Measurements from ENCODE around the gene PTEN. TPM values are rescaled to one million over a fixed set of nuclear protein-coding genes. Genes with fewer than 3 reads are reported as not detected.
A peak's percentile ranks its signal among the peaks of the same experiment; 100 is the strongest.

PTEN gene
- total and polyA plus RNA-seq, 9 of the 15 experiments (the other 6 are each of a cell fraction or from before 2014, with no cell fraction given): 8.4 to 56.9 (median 22.2) TPM

GRCh38 chr10:87861953-87862678, 1.3 kb upstream of the PTEN start (continued):
- TF ChIP-seq RERE (CRISPR knock-in tag; IDR thresholded peaks at IDR 0.05; ENCODE audit: borderline replicate concordance): no peak
- peak; percentile 85 for TF ChIP-seq CCNT2 (IDR thresholded peaks at IDR 0.05; ENCODE audit: borderline replicate concordance, extremely low read depth, insufficient read length, low read depth, low read length)
- TF ChIP-seq ARID2 (IDR thresholded peaks at IDR 0.05): no peak
- TF ChIP-seq ZNF121 (CRISPR knock-in tag; conservative IDR thresholded peaks at IDR 0.05): no peak
- no peak for TF ChIP-seq XRCC4 (IDR thresholded peaks at IDR 0.05; ENCODE audit: extremely low read depth, insufficient read depth, insufficient read length)
- no peak for TF ChIP-seq ZNF518B (CRISPR knock-in tag; IDR thresholded peaks at IDR 0.05)
- TF ChIP-seq ID3 (CRISPR knock-in tag; IDR thresholded peaks at IDR 0.05): no peak
- TF ChIP-seq ID3 (tag; IDR thresholded peaks at IDR 0.05): 0 out of 2 replicates have a peak, but pooled peaks have one; percentile 35
- TF ChIP-seq ZNF280A (IDR thresholded peaks at IDR 0.05; ENCODE audit: low read depth, partially characterized antibody): no peak
- no peak for TF ChIP-seq TRIM25 (IDR thresholded peaks at IDR 0.05; ENCODE audit: borderline replicate concordance)
- no peak for TF ChIP-seq FOXK2 (conservative IDR thresholded peaks at IDR 0.05 in 1 of 2, IDR thresholded peaks at IDR 0.05 in 1 of 2; ENCODE audit: low read depth in 2 of 2)
- TF ChIP-seq RBFOX2 (IDR thresholded peaks at IDR 0.05; ENCODE audit: low read depth, low read length): peak; percentile 86
- TF ChIP-seq KLF13 (tag; IDR thresholded peaks at IDR 0.05; ENCODE audit: borderline replicate concordance, low read depth): peak; percentile 79

Measured in K562 (cell line).